Stomach (tissue), 9 donors: ENCODE results near the gene DCX. TPM values are rescaled to one million over a fixed set of nuclear protein-coding genes. Genes with fewer than 3 reads are reported as not detected.

Experiments used
- DNase-seq, 2 donors: peaks; one replicate each; pipeline versions ENCODE4 v3.0.0 to v3.0.0-alpha.2; 2013 to 2019
- H3K27ac ChIP-seq, 5 donors: fragments of 200-600 bp in 4 of 5; sonication (generic) in 4 of 5; one replicate each; pipeline ENCODE4 v1.5.1; 2013 to 2019; ENCODE audit warnings: mild to moderate bottlenecking in 1 of 5, moderate library complexity in 1 of 5
- H3K27me3 ChIP-seq, 3 donors: fragments of 200-600 bp; sonication (generic); one replicate each; pipeline ENCODE4 v1.5.1; 2017 to 2019; ENCODE audit warnings: mixed run types in 1 of 3
- H3K36me3 ChIP-seq, 4 donors: fragments of 200-600 bp; sonication (generic); 1 replicate in 3 of 4; 2 replicates in 1 of 4; pipeline ENCODE4 v1.5.1; 2016 to 2019
- H3K4me1 ChIP-seq, 4 donors: fragments of 200-600 bp; sonication (generic); one replicate each; pipeline ENCODE4 v1.5.1; 2016 to 2019
- H3K4me3 ChIP-seq, 4 donors: fragments of 200-600 bp; sonication (generic) in 3 of 4; one replicate each; pipeline ENCODE4 v1.5.1; 2016 to 2019; ENCODE audit warnings: mild to moderate bottlenecking in 1 of 4
- H3K9me3 ChIP-seq, 4 donors: fragments of 200-600 bp; sonication (generic); one replicate each; pipeline ENCODE4 v1.5.1; 2016 to 2019
- CTCF ChIP-seq, 7 experiments: fragments of 450-650 bp in 4 of 7; fragments of 200-600 bp in 3 of 7; sonication (generic) in 3 of 7; IDR thresholded peaks; one replicate each; pipeline ENCODE4 v1.5.1; 2016 to 2019; ENCODE audit warnings: antibody characterized with exemption in 7 of 7, control low read depth in 2 of 7, mild to moderate bottlenecking in 1 of 7
- EP300 ChIP-seq: sonication (generic); formaldehyde crosslinking; IDR thresholded peaks from one replicate; pipeline ENCODE4 v1.6.1; 2017; ENCODE audit warnings: antibody characterized with exemption
- POLR2A ChIP-seq, 4 donors: fragments of 450-650 bp; IDR thresholded peaks; one replicate each; pipeline ENCODE4 v1.6.1; 2016; ENCODE audit warnings: antibody characterized with exemption in 4 of 4, control low read depth in 2 of 4, mild to moderate bottlenecking in 1 of 4, moderate library complexity in 1 of 4
- POLR2AphosphoS5 ChIP-seq, 3 donors: sonication (generic); formaldehyde crosslinking; IDR thresholded peaks; one replicate each; pipeline ENCODE4 v1.6.1; 2016; ENCODE audit warnings: antibody characterized with exemption in 3 of 3
- WGBS, 5 donors: extraction: QIAGEN DNeasy Blood & Tissue Kit in 3 of 5; methylation state at CpG; one replicate each; pipeline versions ENCODE4 v1.1.5 to v1.1.7; 2013 to 2018; 5-methylcytosine and 5-hydroxymethylcytosine counted together
- intact Hi-C: fragments of 100-400 bp; cut with DNase I; formaldehyde crosslinking; loops from one replicate; pipeline ENCODE4 v1.15.1; 2023; ENCODE audit warnings: low total_unique reads
- polyA plus RNA-seq, 3 donors: library from polyadenylated mRNA; stranded (reverse); fragments of 200-250 nt; gene quantifications; one replicate each; pipeline ENCODE4 v1.2.3, GENCODE V29; 2013
- total RNA-seq, 5 donors: library from RNA; depleted of rRNA; stranded (reverse); fragments of >200 nt; gene quantifications; one replicate each; pipeline versions ENCODE4 v1.1.0 to v1.2.3, GENCODE V29; 2014 to 2016
- donor health status: healthy with polysubstance abuse.
- donor health status: Bipolar disorder and iron deficiency.
- donor health status: healthy.

Gene DCX
- total and polyA plus RNA-seq, 8 donors: under 0.01 to 4.0 (median 0.04) TPM; not detected in 4

- no peaks in the 10 kb centered on the region for H3K36me3 ChIP-seq
- WGBS, 5 donors: 47 to 82% (median 71%) methylated on average over 2 of the region's 2 CpGs
- no peaks in the 10 kb centered on the region for H3K4me1 ChIP-seq
- H3K27ac ChIP-seq: no peak overlapping the region
- H3K27me3 ChIP-seq: no peaks in the 10 kb centered on the region
- intact Hi-C loops: no loop called here
- no peak for DNase-seq
- H3K4me3 ChIP-seq: no peak overlapping the region
- TF ChIP-seq POLR2AphosphoS5 (IDR thresholded peaks at IDR 0.05) (no peak), CTCF (IDR thresholded peaks at IDR 0.05) (no peak), EP300 (no peak), POLR2A (IDR thresholded peaks at IDR 0.05) (no peak)
- H3K9me3 ChIP-seq: no peaks in the 10 kb centered on the region
Observed at GRCh38 chrX:111302284-111302683, 109.7 kb downstream of the DCX start.

- intact Hi-C loops: no loop called here
- no peaks in the 10 kb centered on the region for H3K4me1 ChIP-seq
Observed at GRCh38 chrX:111288841-111289240, 123.2 kb downstream of the DCX start.

GRCh38 chrX:111284631-111285293 lies 127.2 kb downstream of the DCX start:
- Histone ChIP-seq H3K4me1 (no peaks in the 10 kb centered on the region), H3K27me3 (peaks cover 0 to 8% (median 0%) of the 10 kb centered on the region in 3 donors), H3K9me3 (peaks cover 0 to 2% (median 0%) of the 10 kb centered on the region in 4 donors), H3K36me3 (no peaks in the 10 kb centered on the region), H3K4me3 (no peak overlapping the region), H3K27ac (no peak overlapping the region)
- no peak for TF ChIP-seq CTCF (IDR thresholded peaks at IDR 0.05)
- no peak for TF ChIP-seq EP300
- DNase-seq: peak in 1 of 2 donors; percentile 43
- intact Hi-C loops: no loop called here
- WGBS, 5 donors: 25 to 52% (median 39%) methylated on average over 8 of the region's 8 CpGs

More at GRCh38 chrX:111288841-111289240, 123.2 kb downstream of the DCX start:
- H3K4me3 ChIP-seq: no peak overlapping the region
- TF ChIP-seq POLR2A (IDR thresholded peaks at IDR 0.05) (no peak), EP300 (no peak), POLR2AphosphoS5 (IDR thresholded peaks at IDR 0.05) (no peak), CTCF (IDR thresholded peaks at IDR 0.05) (no peak)
- DNase-seq: no peak
- no peak overlapping the region for H3K27ac ChIP-seq
- peaks cover 0 to 8% (median 0%) of the 10 kb centered on the region in 3 donors for H3K27me3 ChIP-seq
- WGBS, 5 donors: 86 to 94% (median 91%) methylated on average over 3 of the region's 3 CpGs
- peaks cover 0 to 2% (median 0%) of the 10 kb centered on the region in 4 donors for H3K9me3 ChIP-seq
- no peaks in the 10 kb centered on the region for H3K36me3 ChIP-seq

GRCh38 chrX:111283446-111283845 lies 128.5 kb downstream of the DCX start:
- H3K4me3 ChIP-seq: no peak overlapping the region
- intact Hi-C loops: no loop called here
- H3K4me1 ChIP-seq: no peaks in the 10 kb centered on the region
- peaks cover 0 to 2% (median 0%) of the 10 kb centered on the region in 4 donors for H3K9me3 ChIP-seq
- WGBS, 5 donors: 74 to 89% (median 81%) methylated on average over 2 of the region's 2 CpGs
- DNase-seq: no peak
- no peaks in the 10 kb centered on the region for H3K36me3 ChIP-seq
- TF ChIP-seq POLR2AphosphoS5 (IDR thresholded peaks at IDR 0.05) (no peak), POLR2A (IDR thresholded peaks at IDR 0.05) (no peak), CTCF (IDR thresholded peaks at IDR 0.05) (no peak), EP300 (no peak)
- H3K27me3 ChIP-seq: peaks cover 0 to 8% (median 0%) of the 10 kb centered on the region in 3 donors
- H3K27ac ChIP-seq: no peak overlapping the region
